HepG2 (cell line): Measurements from ENCODE around the gene SPATA7. TPM values are rescaled to one million over a fixed set of nuclear protein-coding genes. Genes with fewer than 3 reads are reported as not detected.

ENCODE experiments used
- ATF7 ChIP-seq, 2 experiments: fragments of 450-650 bp in 1 of 2; sonication (generic) in 1 of 2; formaldehyde crosslinking in 1 of 2; IDR thresholded peaks; 2 replicates each; pipeline versions ENCODE4 v1.4.0 to v1.6.1; 2016 to 2020; ENCODE audit warnings: antibody characterized with exemption in 1 of 2, mild to moderate bottlenecking in 1 of 2, missing genetic modification reagents in 1 of 2
- ESRRA ChIP-seq: sonication (generic); formaldehyde crosslinking; IDR thresholded peaks from 2 replicates; pipeline ENCODE4 v1.5.1; 2020; ENCODE audit warnings: mild to moderate bottlenecking, low read depth, missing genetic modification reagents
- HOXA9 ChIP-seq: sonication (generic); formaldehyde crosslinking; IDR thresholded peaks from 2 replicates; pipeline ENCODE4 v1.8.1; 2022; ENCODE audit warnings: missing genetic modification reagents, mild to moderate bottlenecking, moderate library complexity, borderline replicate concordance
- HOXD1 ChIP-seq: sonication (generic); formaldehyde crosslinking; IDR thresholded peaks from 2 replicates; pipeline ENCODE4 v1.5.0; 2020; ENCODE audit warnings: missing genetic modification reagents
- IKZF1 ChIP-seq: fragments of 450-650 bp; IDR thresholded peaks from 2 replicates; pipeline ENCODE4 v1.7.1; 2016
- MAF1 ChIP-seq: sonication (generic); formaldehyde crosslinking; IDR thresholded peaks from 2 replicates; pipeline ENCODE4 v1.5.0; 2020; ENCODE audit warnings: missing genetic modification reagents, borderline replicate concordance
- MIER3 ChIP-seq: IDR thresholded peaks from 2 replicates; pipeline ENCODE4 v1.6.1; 2016; ENCODE audit warnings: missing compliant biosample characterization, borderline replicate concordance
- MIXL1 ChIP-seq: IDR thresholded peaks from 2 replicates; pipeline ENCODE4 v1.6.1; 2016
- MLLT10 ChIP-seq: sonication (generic); formaldehyde crosslinking; IDR thresholded peaks from 2 replicates; pipeline ENCODE4 v1.4.0; 2020; ENCODE audit warnings: missing genetic modification reagents
- RELA ChIP-seq: sonication (generic); formaldehyde crosslinking; IDR thresholded peaks from 2 replicates; pipeline ENCODE4 v1.4.0; 2020; ENCODE audit warnings: missing genetic modification reagents
- ZBTB20 ChIP-seq: sonication (generic); formaldehyde crosslinking; IDR thresholded peaks from 2 replicates; pipeline ENCODE4 v1.8.1; 2023; ENCODE audit warnings: missing genetic modification reagents, low read depth, mild to moderate bottlenecking, borderline replicate concordance
- ZKSCAN1 ChIP-seq: fragments of 150-350 bp; IDR thresholded peaks from 2 replicates; pipeline ENCODE4 v1.6.1; 2014; ENCODE audit warnings: low read length
- ZMAT3 ChIP-seq: sonication (generic); formaldehyde crosslinking; conservative IDR thresholded peaks from 2 replicates; pipeline ENCODE4 v1.7.0; 2021; ENCODE audit warnings: missing genetic modification reagents
- ZNF607 ChIP-seq: sonication (generic); formaldehyde crosslinking; IDR thresholded peaks from 2 replicates; pipeline ENCODE4 v1.5.1; 2020; ENCODE audit warnings: missing genetic modification reagents, mild to moderate bottlenecking, borderline replicate concordance
- ZNF703 ChIP-seq: sonication (generic); formaldehyde crosslinking; IDR thresholded peaks from 2 replicates; pipeline ENCODE4 v1.5.1; 2020; ENCODE audit warnings: missing genetic modification reagents, mild to moderate bottlenecking, moderate library complexity, borderline replicate concordance
- ZNF773 ChIP-seq: sonication (generic); formaldehyde crosslinking; IDR thresholded peaks from 2 replicates; pipeline ENCODE4 v1.4.0; 2020; ENCODE audit warnings: missing genetic modification reagents, borderline replicate concordance
- ZNF776 ChIP-seq: sonication (generic); formaldehyde crosslinking; IDR thresholded peaks from 2 replicates; pipeline ENCODE4 v1.4.0; 2020; ENCODE audit warnings: mild to moderate bottlenecking, missing genetic modification reagents
- polyA plus RNA-seq, 8 experiments: library from polyadenylated mRNA; depleted of rRNA in 3 of 8; stranded (reverse) in 7 of 8; unstranded in 1 of 8; fragments of >200 nt; fragmentation: Illumina TruSeq in 4 of 8; extraction: Trizol in 4 of 8; gene quantifications; 2 replicates each; pipeline versions ENCODE4 v1.2.1 to v1.2.3, GENCODE V29; 2011 to 2016; ENCODE audit warnings: low read depth in 4 of 8, missing spikeins in 1 of 8, mixed read lengths in 1 of 8; ENCODE audit not compliant: insufficient read depth in 1 of 8
- total RNA-seq, 5 experiments: library from RNA; depleted of rRNA; stranded (reverse); fragments of >200 nt; fragmentation: Illumina TruSeq; extraction: Trizol; gene quantifications; 2 replicates each; pipeline ENCODE4 v1.2.3, GENCODE V29; 2016; ENCODE audit warnings: low read depth in 1 of 5
- TF ChIP-seq, protein P1 (sequence below): sonication (generic); formaldehyde crosslinking; IDR thresholded peaks from 2 replicates; pipeline ENCODE4 v1.9.0; 2021; ENCODE audit warnings: missing genetic modification reagents, borderline replicate concordance
- TF ChIP-seq, protein P2 (sequence below): sonication (generic); formaldehyde crosslinking; IDR thresholded peaks from 2 replicates; pipeline ENCODE4; 2020; ENCODE audit warnings: missing genetic modification reagents, mild to moderate bottlenecking, borderline replicate concordance
- TF ChIP-seq, protein P3 (sequence below): sonication (generic); formaldehyde crosslinking; IDR thresholded peaks from 2 replicates; pipeline ENCODE4 v1.4.0; 2020; ENCODE audit warnings: missing genetic modification reagents
- TF ChIP-seq, protein P4 (sequence below): sonication (generic); formaldehyde crosslinking; IDR thresholded peaks from 2 replicates; pipeline ENCODE4 v1.9.0; 2021; ENCODE audit warnings: missing genetic modification reagents, mild to moderate bottlenecking, borderline replicate concordance

SPATA7 gene
- total and polyA plus RNA-seq, 2 of the 13 experiments (the other 11 are each of a cell fraction or from before 2014, with no cell fraction given): 3.6 to 5.5 TPM

DNA sequence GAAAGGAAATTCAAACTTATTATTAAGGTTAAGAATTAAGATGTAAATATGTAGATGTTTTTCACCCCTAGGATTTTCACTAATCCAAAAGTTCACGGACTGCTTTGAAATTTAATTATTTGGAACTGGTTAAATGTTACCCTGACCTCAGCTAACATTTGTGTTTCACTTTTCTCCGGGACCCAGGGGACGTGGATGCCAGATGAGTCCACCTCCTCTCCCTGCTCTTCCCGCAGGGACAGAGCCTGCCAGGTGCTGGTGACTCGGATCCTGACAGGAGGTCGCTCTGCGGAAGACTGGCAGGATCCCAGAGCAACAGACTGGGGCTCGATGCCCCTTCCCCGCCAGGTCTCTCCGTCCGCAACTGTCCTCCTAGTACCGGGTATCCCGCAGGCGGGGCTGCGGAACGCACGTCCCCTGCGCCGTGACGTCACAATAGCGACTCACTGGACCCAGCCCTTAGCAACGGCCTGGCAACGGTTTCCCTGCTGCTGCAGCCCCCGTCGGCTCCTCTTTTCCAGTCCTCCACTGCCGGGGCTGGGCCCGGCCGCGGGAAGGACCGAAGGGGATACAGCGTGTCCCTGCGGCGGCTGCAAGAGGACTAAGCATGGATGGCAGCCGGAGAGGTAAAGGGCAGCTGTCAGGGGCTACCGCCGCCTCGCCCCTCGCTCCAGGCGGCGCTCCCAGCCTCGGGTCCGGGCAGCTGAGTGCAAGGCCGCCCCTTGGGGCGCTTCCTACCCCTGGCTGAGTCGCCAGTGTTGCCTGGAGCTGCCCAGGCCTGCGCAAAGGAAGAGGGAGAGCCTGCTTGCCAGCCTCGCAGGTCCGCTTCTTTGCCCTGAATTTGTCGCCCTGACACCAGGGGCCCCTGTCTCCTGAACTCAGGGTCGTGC, at the start of gene SPATA7 (continued):
- TF ChIP-seq ZMAT3 (CRISPR knock-in tag) (no peak; the same call in 1 of the 2 replicates), HOXD1 (CRISPR knock-in tag) (no peak), ZNF607 (CRISPR knock-in tag) (peak; percentile 54; the same call in 1 of the 2 replicates), ZKSCAN1 (no peak), MIER3 (no peak; the same call in 1 of the 2 replicates), ZBTB20 (no peak), MLLT10 (CRISPR knock-in tag) (no peak), ATF7 (IDR thresholded peaks at IDR 0.05) (peak; percentile 82), ATF7 (CRISPR knock-in tag; IDR thresholded peaks at IDR 0.05) (no peak; the same call in 1 of the 2 replicates), ZNF773 (CRISPR knock-in tag) (no peak), ZNF703 (CRISPR knock-in tag) (no peak), MIXL1 (CRISPR knock-in tag) (0 out of 2 replicates have a peak, but pooled peaks have one; percentile 22), ZNF776 (CRISPR knock-in tag) (no peak), MAF1 (CRISPR knock-in tag) (no peak), RELA (CRISPR knock-in tag) (no peak), IKZF1 (no peak), ESRRA (CRISPR knock-in tag) (peak; percentile 44; the same call in 1 of the 2 replicates), HOXA9 (CRISPR knock-in tag) (no peak)
- TF ChIP-seq, protein P1, sequence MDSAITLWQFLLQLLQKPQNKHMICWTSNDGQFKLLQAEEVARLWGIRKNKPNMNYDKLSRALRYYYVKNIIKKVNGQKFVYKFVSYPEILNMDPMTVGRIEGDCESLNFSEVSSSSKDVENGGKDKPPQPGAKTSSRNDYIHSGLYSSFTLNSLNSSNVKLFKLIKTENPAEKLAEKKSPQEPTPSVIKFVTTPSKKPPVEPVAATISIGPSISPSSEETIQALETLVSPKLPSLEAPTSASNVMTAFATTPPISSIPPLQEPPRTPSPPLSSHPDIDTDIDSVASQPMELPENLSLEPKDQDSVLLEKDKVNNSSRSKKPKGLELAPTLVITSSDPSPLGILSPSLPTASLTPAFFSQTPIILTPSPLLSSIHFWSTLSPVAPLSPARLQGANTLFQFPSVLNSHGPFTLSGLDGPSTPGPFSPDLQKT (CRISPR knock-in tag): no peak
- TF ChIP-seq, protein P2, sequence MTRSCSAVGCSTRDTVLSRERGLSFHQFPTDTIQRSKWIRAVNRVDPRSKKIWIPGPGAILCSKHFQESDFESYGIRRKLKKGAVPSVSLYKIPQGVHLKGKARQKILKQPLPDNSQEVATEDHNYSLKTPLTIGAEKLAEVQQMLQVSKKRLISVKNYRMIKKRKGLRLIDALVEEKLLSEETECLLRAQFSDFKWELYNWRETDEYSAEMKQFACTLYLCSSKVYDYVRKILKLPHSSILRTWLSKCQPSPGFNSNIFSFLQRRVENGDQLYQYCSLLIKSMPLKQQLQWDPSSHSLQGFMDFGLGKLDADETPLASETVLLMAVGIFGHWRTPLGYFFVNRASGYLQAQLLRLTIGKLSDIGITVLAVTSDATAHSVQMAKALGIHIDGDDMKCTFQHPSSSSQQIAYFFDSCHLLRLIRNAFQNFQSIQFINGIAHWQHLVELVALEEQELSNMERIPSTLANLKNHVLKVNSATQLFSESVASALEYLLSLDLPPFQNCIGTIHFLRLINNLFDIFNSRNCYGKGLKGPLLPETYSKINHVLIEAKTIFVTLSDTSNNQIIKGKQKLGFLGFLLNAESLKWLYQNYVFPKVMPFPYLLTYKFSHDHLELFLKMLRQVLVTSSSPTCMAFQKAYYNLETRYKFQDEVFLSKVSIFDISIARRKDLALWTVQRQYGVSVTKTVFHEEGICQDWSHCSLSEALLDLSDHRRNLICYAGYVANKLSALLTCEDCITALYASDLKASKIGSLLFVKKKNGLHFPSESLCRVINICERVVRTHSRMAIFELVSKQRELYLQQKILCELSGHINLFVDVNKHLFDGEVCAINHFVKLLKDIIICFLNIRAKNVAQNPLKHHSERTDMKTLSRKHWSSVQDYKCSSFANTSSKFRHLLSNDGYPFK (CRISPR knock-in tag): peak; percentile 76; the same call in 1 of the 2 replicates
- TF ChIP-seq, protein P3, sequence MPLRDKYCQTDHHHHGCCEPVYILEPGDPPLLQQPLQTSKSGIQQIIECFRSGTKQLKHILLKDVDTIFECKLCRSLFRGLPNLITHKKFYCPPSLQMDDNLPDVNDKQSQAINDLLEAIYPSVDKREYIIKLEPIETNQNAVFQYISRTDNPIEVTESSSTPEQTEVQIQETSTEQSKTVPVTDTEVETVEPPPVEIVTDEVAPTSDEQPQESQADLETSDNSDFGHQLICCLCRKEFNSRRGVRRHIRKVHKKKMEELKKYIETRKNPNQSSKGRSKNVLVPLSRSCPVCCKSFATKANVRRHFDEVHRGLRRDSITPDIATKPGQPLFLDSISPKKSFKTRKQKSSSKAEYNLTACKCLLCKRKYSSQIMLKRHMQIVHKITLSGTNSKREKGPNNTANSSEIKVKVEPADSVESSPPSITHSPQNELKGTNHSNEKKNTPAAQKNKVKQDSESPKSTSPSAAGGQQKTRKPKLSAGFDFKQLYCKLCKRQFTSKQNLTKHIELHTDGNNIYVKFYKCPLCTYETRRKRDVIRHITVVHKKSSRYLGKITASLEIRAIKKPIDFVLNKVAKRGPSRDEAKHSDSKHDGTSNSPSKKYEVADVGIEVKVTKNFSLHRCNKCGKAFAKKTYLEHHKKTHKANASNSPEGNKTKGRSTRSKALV (CRISPR knock-in tag): no peak
- TF ChIP-seq, protein P4, sequence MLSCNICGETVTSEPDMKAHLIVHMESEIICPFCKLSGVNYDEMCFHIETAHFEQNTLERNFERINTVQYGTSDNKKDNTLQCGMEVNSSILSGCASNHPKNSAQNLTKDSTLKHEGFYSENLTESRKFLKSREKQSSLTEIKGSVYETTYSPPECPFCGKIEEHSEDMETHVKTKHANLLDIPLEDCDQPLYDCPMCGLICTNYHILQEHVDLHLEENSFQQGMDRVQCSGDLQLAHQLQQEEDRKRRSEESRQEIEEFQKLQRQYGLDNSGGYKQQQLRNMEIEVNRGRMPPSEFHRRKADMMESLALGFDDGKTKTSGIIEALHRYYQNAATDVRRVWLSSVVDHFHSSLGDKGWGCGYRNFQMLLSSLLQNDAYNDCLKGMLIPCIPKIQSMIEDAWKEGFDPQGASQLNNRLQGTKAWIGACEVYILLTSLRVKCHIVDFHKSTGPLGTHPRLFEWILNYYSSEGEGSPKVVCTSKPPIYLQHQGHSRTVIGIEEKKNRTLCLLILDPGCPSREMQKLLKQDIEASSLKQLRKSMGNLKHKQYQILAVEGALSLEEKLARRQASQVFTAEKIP (CRISPR knock-in tag): no peak
